C4-2B (cell line): Measurements from ENCODE around the gene TMEM244.

ENCODE experiments used
- ZFX ChIP-seq: fragments of 450-650 bp; IDR thresholded peaks from 2 replicates; pipeline ENCODE4 v1.6.1; 2017
- TF ChIP-seq, protein P1 (sequence below): fragments of 450-650 bp; conservative IDR thresholded peaks from 2 replicates; pipeline ENCODE4 v1.5.1; 2017; ENCODE audit warnings: mild to moderate bottlenecking

DNA sequence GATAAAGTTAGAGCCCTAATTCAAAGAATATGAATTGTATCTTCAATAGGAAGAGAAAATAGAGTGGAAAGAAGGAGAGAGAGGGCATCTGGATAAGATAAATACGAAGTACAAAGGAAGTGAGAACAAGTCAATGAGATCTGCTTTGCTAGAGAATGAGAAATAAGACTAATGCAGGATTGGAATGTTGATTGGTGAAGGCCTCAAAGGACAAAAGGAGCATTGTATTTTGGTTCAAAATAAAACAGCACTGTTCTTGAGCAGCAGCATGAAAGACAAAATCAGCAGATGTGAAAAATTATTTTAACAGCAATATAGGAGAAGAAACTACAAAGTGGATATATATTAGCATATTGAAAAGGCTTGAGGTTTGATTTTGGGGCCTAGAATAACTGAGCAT lies 5.1 kb upstream of the TMEM244 start:
- TF ChIP-seq, protein P1, sequence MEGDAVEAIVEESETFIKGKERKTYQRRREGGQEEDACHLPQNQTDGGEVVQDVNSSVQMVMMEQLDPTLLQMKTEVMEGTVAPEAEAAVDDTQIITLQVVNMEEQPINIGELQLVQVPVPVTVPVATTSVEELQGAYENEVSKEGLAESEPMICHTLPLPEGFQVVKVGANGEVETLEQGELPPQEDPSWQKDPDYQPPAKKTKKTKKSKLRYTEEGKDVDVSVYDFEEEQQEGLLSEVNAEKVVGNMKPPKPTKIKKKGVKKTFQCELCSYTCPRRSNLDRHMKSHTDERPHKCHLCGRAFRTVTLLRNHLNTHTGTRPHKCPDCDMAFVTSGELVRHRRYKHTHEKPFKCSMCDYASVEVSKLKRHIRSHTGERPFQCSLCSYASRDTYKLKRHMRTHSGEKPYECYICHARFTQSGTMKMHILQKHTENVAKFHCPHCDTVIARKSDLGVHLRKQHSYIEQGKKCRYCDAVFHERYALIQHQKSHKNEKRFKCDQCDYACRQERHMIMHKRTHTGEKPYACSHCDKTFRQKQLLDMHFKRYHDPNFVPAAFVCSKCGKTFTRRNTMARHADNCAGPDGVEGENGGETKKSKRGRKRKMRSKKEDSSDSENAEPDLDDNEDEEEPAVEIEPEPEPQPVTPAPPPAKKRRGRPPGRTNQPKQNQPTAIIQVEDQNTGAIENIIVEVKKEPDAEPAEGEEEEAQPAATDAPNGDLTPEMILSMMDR = no peak
- no peak for TF ChIP-seq ZFX
